MM.1S (cell line): ENCODE results near the gene FMN2.

Experiments used
- DNase-seq: peaks from one replicate; pipeline ENCODE4 v3.0.0-alpha.2; 2015
- H2AFZ ChIP-seq: fragments of 300-600 bp; sonication (generic); 2 replicates; pipeline ENCODE4 v1.6.0; 2016; ENCODE audit warnings: antibody characterized with exemption, low read length
- H3F3A ChIP-seq: fragments of 300-600 bp; sonication (generic); 2 replicates; pipeline ENCODE4 v1.6.1; 2016; ENCODE audit warnings: mild to moderate bottlenecking, antibody characterized with exemption, low read length, moderate library complexity, mixed read lengths; ENCODE audit not compliant: insufficient read depth
- H3K27ac ChIP-seq: fragments of 300-600 bp; sonication (generic); 2 replicates; pipeline ENCODE4 v1.5.1; 2016; ENCODE audit warnings: mild to moderate bottlenecking, low read length
- H3K27me3 ChIP-seq: fragments of 300-600 bp; sonication (generic); replicated peaks from 2 replicates; pipeline ENCODE4 v1.6.0; 2016; ENCODE audit warnings: low read length; ENCODE audit not compliant: insufficient read depth
- H3K36me3 ChIP-seq: fragments of 300-600 bp; sonication (generic); replicated peaks from 2 replicates; pipeline ENCODE4 v1.6.1; 2016; ENCODE audit warnings: mild to moderate bottlenecking, low read length, mixed read lengths; ENCODE audit not compliant: insufficient read depth
- H3K4me1 ChIP-seq: fragments of 300-600 bp; sonication (generic); 2 replicates; pipeline ENCODE4 v1.6.1; 2016; ENCODE audit warnings: low read length, mixed read lengths
- H3K4me2 ChIP-seq: fragments of 300-600 bp; sonication (generic); 2 replicates; pipeline ENCODE4 v1.6.0; 2016; ENCODE audit warnings: low read depth, low read length
- H3K4me3 ChIP-seq: fragments of 300-600 bp; sonication (generic); 2 replicates; pipeline ENCODE4 v1.5.1; 2016; ENCODE audit warnings: low read length, mixed read lengths
- H3K79me2 ChIP-seq: fragments of 300-600 bp; sonication (generic); 2 replicates; pipeline ENCODE4 v1.6.1; 2016; ENCODE audit warnings: mixed run types, low read length, mixed read lengths
- H3K9ac ChIP-seq: fragments of 300-600 bp; sonication (generic); 2 replicates; pipeline ENCODE4 v1.6.1; 2016; ENCODE audit warnings: low read length, mixed read lengths
- H3K9me2 ChIP-seq: fragments of 300-600 bp; sonication (generic); replicated peaks from 2 replicates; pipeline ENCODE4 v1.6.1; 2016; ENCODE audit warnings: mild to moderate bottlenecking, low read length, mixed read lengths; ENCODE audit not compliant: insufficient read depth
- H3K9me3 ChIP-seq: fragments of 300-600 bp; sonication (generic); replicated peaks from 2 replicates; pipeline ENCODE4 v1.6.1; 2016; ENCODE audit warnings: mild to moderate bottlenecking, low read length, mixed read lengths; ENCODE audit not compliant: insufficient read depth
- H4K20me1 ChIP-seq: fragments of 300-600 bp; sonication (generic); 2 replicates; pipeline ENCODE4 v1.6.1; 2016; ENCODE audit warnings: mild to moderate bottlenecking, low read length, moderate library complexity, mixed read lengths; ENCODE audit not compliant: insufficient read depth
- CTCF ChIP-seq: fragments of 300-600 bp; sonication (generic); IDR thresholded peaks from 2 replicates; pipeline ENCODE4 v1.5.1; 2016; ENCODE audit warnings: antibody characterized with exemption, low read length, mixed read lengths
- EZH2 ChIP-seq: fragments of 300-600 bp; sonication (generic); optimal IDR thresholded peaks from 2 replicates; pipeline ENCODE3; 2017; ENCODE audit warnings: low read depth, mild to moderate bottlenecking, antibody characterized with exemption, low read length, mixed read lengths
- EZH2phosphoT487 ChIP-seq: fragments of 300-600 bp; sonication (generic); IDR thresholded peaks from 2 replicates; pipeline ENCODE4 v1.6.1; 2018; ENCODE audit warnings: antibody characterized with exemption, low read length

Gene FMN2

GRCh38 chr1:240405751-240406150 lies 314.1 kb downstream of the FMN2 start:
- H3F3A ChIP-seq = no peaks in the 10 kb centered on the region

GRCh38 chr1:240407407-240407806 lies 315.7 kb downstream of the FMN2 start:
- Histone ChIP-seq H3F3A (no peaks in the 10 kb centered on the region), H3K4me1 (no peaks in the 10 kb centered on the region), H3K4me2 (no peak overlapping the region), H3K9ac (no peak overlapping the region), H4K20me1 (no peaks in the 10 kb centered on the region), H3K27ac (no peak overlapping the region), H3K9me2 (no peaks in the 10 kb centered on the region), H3K9me3 (no peaks in the 10 kb centered on the region), H3K36me3 (no peaks in the 10 kb centered on the region), H3K4me3 (no peak overlapping the region), H3K27me3 (no peaks in the 10 kb centered on the region), H2AFZ (no peak overlapping the region), H3K79me2 (no peaks in the 10 kb centered on the region)
- TF ChIP-seq EZH2 = no peak
- TF ChIP-seq EZH2phosphoT487 = no peak
- TF ChIP-seq CTCF = no peak
- no peak for DNase-seq

More at GRCh38 chr1:240405751-240406150, 314.1 kb downstream of the FMN2 start:
- H3K4me3 ChIP-seq = no peak overlapping the region
- TF ChIP-seq EZH2phosphoT487 (no peak), EZH2 (no peak), CTCF (no peak)
- no peaks in the 10 kb centered on the region for H3K36me3 ChIP-seq
- no peaks in the 10 kb centered on the region for H3K9me2 ChIP-seq
- no peaks in the 10 kb centered on the region for H3K27me3 ChIP-seq
- no peak overlapping the region for H3K9ac ChIP-seq
- H3K27ac ChIP-seq = no peak overlapping the region
- H3K9me3 ChIP-seq = no peaks in the 10 kb centered on the region
- no peak for DNase-seq
- no peak overlapping the region for H2AFZ ChIP-seq
- no peaks in the 10 kb centered on the region for H3K79me2 ChIP-seq
- no peak overlapping the region for H3K4me2 ChIP-seq
- H3K4me1 ChIP-seq = no peaks in the 10 kb centered on the region
- H4K20me1 ChIP-seq = no peaks in the 10 kb centered on the region

GRCh38 chr1:240409615-240410014 lies 317.9 kb downstream of the FMN2 start:
- Histone ChIP-seq H4K20me1 (no peaks in the 10 kb centered on the region), H2AFZ (no peak overlapping the region), H3K27me3 (no peaks in the 10 kb centered on the region), H3K9me2 (no peaks in the 10 kb centered on the region), H3K4me2 (no peak overlapping the region), H3K4me3 (no peak overlapping the region), H3K9ac (no peak overlapping the region), H3K9me3 (no peaks in the 10 kb centered on the region), H3K79me2 (no peaks in the 10 kb centered on the region), H3K27ac (no peak overlapping the region), H3K4me1 (no peaks in the 10 kb centered on the region), H3K36me3 (no peaks in the 10 kb centered on the region), H3F3A (no peaks in the 10 kb centered on the region)
- TF ChIP-seq EZH2 = no peak
- no peak for TF ChIP-seq CTCF
- no peak for TF ChIP-seq EZH2phosphoT487
- DNase-seq = no peak
